GM19438 (cell line): ENCODE results near the gene GFPT1.
A peak's percentile ranks its signal among the peaks of the same experiment; 100 is the strongest.
"Not testable (repeated sequence)": the region's sequence is repeated elsewhere in the genome, so short reads cannot be mapped to it uniquely, and the experiment has no call there.

Experiments used
- ATAC-seq: cut with Tn5 transposase; IDR thresholded peaks from one replicate; pipeline ENCODE4 v1.9.1; 2021; ENCODE audit warnings: low read depth; ENCODE audit not compliant: unreplicated experiment

The GFPT1 gene

GRCh38 chr2:69386789-69387734, at the start of gene GFPT1:
GFPT1 (minus strand) TSS chr2:69387227; CDS start chr2:69387071, 156 bp downstream.
- peak; percentile 77 for ATAC-seq

- peak; percentile 7 for ATAC-seq
Measured at GRCh38 chr2:69436596-69436937, 49.5 kb upstream of the GFPT1 start.

- ATAC-seq = no peak
Measured at GRCh38 chr2:69434753-69435152, 47.7 kb upstream of the GFPT1 start.

- ATAC-seq = no peak
Measured at GRCh38 chr2:69429491-69430183, 42.6 kb upstream of the GFPT1 start.

DNA sequence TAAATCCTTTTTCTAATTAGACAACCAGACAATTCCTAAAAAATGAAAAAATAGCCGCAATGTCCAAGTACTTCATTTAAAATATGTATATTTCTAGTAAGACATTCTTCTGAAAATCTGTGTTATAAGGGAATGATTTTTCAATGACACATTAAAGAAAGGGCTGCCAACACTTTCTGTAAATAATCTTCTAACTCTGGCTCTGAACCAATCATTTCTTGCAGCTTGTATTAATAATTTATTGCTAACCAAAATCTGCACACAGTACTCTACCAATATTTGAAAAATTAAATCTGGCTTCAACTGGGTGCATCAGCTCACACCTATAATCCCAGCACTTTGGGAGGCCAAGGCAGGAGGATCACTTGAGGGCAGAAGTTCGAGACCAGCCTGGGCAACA, 42.0 kb upstream of the GFPT1 start:
- ATAC-seq = no peak

DNA sequence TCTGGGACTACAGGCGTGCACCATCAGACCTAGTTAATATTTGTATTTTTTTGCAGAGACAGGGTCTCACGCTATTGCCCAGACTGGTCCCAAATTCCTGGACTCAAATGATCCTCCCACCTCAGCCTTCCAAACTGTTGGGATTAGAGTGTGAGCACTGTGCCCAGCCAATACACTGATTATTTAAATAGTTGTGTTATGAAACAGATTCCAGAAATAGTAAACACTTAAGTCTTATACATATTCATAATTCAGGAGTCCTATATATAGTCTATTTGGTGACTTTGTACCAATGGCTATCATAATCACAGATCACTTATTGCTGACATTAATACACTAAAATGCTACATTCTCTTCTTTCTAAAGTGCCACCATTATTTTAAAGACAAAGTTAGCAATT, 37.4 kb upstream of the GFPT1 start:
- no peak for ATAC-seq

GRCh38 chr2:69422198-69422597, 35.2 kb upstream of the GFPT1 start:
- ATAC-seq = no peak

GRCh38 chr2:69419111-69419510, 32.1 kb upstream of the GFPT1 start:
- not testable (repeated sequence) for ATAC-seq

- no peak for ATAC-seq
Measured at GRCh38 chr2:69416147-69416546, 29.1 kb upstream of the GFPT1 start.

DNA sequence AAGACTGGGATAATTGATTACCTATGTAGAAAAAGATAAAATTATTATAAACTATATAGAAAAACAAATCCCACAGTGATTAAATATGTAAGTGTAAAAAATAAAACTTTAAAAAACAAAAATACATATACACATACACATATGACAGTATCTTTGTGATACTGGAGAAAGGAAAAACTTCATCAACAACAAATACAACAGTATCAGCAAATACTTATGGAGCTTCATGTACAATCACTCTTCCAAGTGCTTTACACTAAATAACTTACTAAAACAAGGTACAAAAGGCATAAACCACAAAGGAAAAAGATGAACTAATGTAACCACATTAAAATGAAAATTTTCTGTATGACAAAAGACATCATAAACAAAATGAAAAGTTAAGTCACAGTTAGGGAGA, 24.1 kb upstream of the GFPT1 start:
- ATAC-seq = no peak

GRCh38 chr2:69405306-69405705, 18.3 kb upstream of the GFPT1 start:
- ATAC-seq = no peak

DNA sequence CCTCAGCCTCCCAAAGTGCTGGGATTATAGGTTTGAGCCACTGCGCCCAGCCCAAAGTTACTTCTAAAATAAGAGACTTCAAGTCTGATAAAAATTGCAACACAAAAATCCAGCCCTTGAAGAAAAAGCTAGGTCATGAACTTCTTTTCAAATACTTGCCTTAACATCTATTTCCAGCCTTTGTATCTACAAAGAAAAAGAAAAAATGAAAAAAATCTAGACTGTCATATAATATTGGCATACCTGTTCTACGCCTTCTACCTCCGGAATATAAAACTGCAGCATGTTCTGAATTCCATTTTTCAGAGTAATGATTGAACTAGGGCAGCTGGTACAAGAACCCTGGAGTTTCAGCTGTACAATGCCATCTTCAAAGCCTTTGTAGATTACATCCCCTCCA, 13.1 kb upstream of the GFPT1 start:
- no peak for ATAC-seq

DNA sequence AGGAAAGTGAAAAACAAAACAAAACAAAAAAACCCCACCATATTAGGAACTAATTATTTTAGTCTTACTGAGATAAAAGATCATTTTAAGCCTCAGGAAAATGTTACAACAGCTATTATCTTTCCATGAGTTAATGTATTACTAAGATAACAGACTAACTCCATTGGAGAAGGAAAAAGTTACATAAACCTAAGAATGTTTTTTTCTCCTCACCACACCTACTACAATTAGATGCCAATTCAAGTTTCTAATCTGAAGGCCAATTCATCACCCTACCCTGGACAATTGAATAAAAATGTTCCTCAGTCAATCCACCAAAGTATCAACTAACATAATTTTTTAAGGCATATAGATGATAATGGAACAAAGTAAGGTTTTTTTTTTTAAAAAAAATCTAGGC, 10.2 kb upstream of the GFPT1 start:
- ATAC-seq = no peak

DNA sequence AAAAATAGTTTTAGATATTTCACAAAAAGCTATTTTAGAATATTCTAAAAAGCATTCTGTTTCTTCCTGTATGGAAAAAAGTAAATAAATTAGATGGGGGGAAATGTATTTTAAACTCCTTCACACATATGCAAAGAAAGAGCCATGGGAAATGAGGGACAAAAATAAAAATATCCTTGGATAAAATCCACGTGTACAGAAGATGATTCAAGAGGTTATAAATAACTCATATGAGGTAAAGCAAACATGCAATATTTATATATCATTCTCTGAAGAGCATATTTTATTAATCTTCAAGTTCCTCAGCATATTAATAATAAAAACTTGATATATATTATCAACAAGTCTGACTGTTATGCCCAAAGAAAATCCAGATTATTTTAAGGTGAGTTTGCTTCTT, 8.8 kb upstream of the GFPT1 start:
- ATAC-seq = no peak

GRCh38 chr2:69393963-69394362, 6.9 kb upstream of the GFPT1 start:
- ATAC-seq = no peak

DNA sequence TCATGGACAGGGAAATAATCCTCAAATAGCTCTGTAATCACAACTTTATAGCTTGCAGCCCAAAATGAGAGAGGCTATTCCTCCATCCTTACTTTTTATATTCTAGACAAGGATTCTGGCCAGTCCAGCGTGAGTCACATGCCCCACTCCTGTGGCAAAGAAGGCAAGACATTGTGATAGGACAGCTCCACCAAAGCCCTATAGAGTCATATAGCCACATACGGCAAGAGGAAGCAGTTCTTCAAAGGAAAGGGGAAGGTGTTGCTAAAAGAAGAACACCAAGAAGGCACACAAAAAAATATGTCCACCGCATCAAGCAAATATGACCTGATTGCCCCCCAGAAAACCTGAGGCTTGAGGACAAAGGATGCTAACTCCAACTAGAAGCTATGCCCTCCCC, 3.4 kb upstream of the GFPT1 start:
- ATAC-seq = no peak

- ATAC-seq = no peak
Measured at GRCh38 chr2:69390001-69390400, 3.0 kb upstream of the GFPT1 start.

- no peak for ATAC-seq
Measured at GRCh38 chr2:69389271-69389670, 2.2 kb upstream of the GFPT1 start.

DNA sequence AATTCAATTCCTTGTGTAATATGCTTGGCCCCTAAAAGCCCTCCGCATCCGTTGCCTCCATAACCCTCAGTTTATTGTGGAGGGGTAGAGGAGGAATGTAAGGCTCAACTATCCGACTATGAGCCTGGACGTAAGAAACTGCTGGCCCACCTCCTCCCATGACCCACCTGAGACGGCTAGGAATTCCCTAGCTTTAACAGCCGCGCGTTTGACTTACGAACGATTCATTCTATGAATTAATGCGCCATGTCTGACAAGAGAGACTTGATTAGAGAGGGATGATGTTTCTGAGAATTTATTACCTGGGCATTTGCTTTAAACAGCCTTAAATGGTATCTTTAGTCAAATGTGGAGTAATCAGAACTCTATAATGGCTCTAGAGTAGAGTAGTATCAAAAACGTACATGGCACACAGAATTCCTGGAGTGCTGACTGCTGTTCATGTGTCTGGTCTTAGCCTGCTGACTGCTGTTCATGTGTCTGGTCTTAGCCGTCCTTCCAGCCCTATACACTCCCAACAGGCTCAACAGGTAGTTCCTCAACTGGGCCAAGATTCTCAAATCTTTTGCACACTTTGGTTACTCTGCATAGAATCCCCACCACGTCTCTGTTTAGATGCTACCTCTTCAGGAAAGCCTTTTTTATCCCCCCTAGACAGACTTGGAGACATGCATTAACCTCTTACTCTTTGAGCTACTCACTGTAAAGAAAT, 899 bp upstream of the GFPT1 start:
- no peak for ATAC-seq

DNA sequence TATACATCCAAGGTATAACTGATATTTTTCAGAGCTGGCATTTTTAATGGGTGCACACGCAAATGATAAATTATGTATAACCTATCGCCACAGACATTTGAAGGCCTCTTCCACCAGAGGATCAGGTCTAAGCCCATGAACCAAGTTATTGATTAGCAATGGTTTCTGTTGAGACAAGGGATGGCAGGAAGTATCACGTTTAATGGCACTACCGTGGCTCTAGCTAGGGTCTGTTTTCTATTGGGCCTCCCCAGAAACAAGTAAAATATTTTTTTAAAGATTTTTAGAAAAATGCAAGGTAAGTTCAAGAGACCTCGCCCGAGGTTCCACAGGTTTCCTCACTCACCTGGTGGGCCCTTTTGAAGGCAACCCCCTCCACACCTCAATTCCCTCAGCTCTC, 667 bp downstream of the GFPT1 start:
- ATAC-seq = peak; percentile 28

- no peak for ATAC-seq
Measured at GRCh38 chr2:69385443-69386151, 1.4 kb downstream of the GFPT1 start.
